Measurements from ENCODE around the gene UNC5C. TPM values are rescaled to one million over a fixed set of nuclear protein-coding genes. Genes with fewer than 3 reads are reported as not detected.

Gene UNC5C
- total and polyA plus RNA-seq, 9 donors: 0.45 to 1.3 (median 0.80) TPM

DNA sequence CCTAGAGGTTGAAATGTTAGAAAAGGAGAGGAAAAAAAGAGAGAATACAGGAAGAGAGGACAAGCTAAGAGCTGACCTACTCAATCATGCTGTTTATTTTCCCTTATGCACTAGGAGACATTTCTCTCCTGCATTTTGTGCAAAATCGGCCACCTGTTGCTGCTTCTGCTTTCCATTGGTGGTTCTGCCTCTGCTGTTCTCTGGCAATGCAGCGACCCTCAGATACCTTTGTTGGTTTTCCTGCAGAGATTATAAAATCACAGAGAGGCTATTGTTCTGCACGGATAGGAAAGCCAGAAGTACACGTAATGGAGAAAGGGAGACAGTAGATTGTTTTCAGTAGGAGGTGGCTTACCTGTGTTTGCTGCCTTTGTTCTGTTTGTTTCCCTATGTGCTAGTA lies 108.9 kb downstream of the UNC5C start:
- DNase-seq: no peak
- no peaks in the 10 kb centered on the region for H3K9me3 ChIP-seq (replicated peaks; ENCODE audit: control insufficient read depth, low read depth, low read length)
- WGBS (ENCODE audit: insufficient coverage): 14% methylated on average over 2 of the region's 4 CpGs
- H3K27me3 ChIP-seq (ENCODE audit: control insufficient read depth, insufficient read depth, low read length): no peaks in the 10 kb centered on the region
- no peak overlapping the region for H3K4me3 ChIP-seq (ENCODE audit: low read length)
- no peak overlapping the region for H3K27ac ChIP-seq (ENCODE audit: low read length)
- no peaks in the 10 kb centered on the region for H3K36me3 ChIP-seq (ENCODE audit: control insufficient read depth, insufficient read depth, low read length)
- no peaks in the 10 kb centered on the region for H3K4me1 ChIP-seq (ENCODE audit: control insufficient read depth, insufficient read depth, low read length)

DNA sequence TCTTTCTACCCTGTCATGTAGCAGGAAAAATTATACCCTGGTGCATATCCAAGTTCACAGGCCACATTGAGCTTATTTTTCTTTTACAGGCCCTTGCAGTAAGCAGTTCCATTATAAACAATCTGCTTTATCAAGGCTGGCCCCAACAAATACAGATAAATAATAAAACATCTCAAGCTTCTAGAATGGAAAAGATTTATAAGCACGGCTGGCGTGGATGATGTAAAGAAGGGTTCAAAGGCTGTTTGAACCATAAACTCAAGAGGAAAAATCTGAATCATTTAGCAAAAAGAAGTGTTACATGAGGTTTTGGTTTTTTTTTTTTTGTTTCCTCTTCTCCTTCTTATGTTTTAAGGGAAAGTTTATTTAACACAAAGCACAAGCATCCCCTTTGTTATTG lies 109.7 kb downstream of the UNC5C start:
- Histone ChIP-seq H3K27me3 (ENCODE audit: control insufficient read depth, insufficient read depth, low read length) (no peaks in the 10 kb centered on the region), H3K4me1 (ENCODE audit: control insufficient read depth, insufficient read depth, low read length) (no peaks in the 10 kb centered on the region), H3K4me3 (ENCODE audit: low read length) (no peak overlapping the region), H3K27ac (ENCODE audit: low read length) (no peak overlapping the region), H3K9me3 (replicated peaks; ENCODE audit: control insufficient read depth, low read depth, low read length) (no peaks in the 10 kb centered on the region), H3K36me3 (ENCODE audit: control insufficient read depth, insufficient read depth, low read length) (no peaks in the 10 kb centered on the region)
- no peak for DNase-seq
- no CpG with 5 or more reads among the region's 2 CpGs for WGBS (ENCODE audit: insufficient coverage)

DNA sequence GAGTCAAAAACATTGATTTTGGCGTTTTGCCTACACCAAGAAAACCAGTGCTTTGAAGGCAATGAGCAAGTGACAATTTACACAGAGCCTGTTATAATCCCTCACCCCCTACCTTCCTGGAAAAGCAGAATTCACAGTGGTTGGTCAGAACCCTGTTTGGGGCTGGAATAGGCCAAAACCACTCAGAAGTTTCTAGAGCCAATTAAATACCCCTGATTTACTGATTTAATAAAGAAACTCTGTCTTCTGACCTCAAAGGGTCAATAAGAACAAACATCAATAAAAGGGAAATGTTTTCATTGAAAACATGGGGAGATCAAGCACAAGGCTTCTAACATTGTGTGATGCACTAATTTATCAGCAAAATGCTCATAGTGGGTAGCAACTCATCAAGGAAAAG lies 116.3 kb downstream of the UNC5C start:
- WGBS (ENCODE audit: insufficient coverage): no CpG with 5 or more reads among the region's 1 CpG
- Histone ChIP-seq H3K4me1 (ENCODE audit: control insufficient read depth, insufficient read depth, low read length) (no peaks in the 10 kb centered on the region), H3K4me3 (ENCODE audit: low read length) (no peak overlapping the region), H3K9me3 (replicated peaks; ENCODE audit: control insufficient read depth, low read depth, low read length) (no peaks in the 10 kb centered on the region), H3K27me3 (ENCODE audit: control insufficient read depth, insufficient read depth, low read length) (no peaks in the 10 kb centered on the region), H3K36me3 (ENCODE audit: control insufficient read depth, insufficient read depth, low read length) (no peaks in the 10 kb centered on the region), H3K27ac (ENCODE audit: low read length) (no peak overlapping the region)
- no peak for DNase-seq

DNA sequence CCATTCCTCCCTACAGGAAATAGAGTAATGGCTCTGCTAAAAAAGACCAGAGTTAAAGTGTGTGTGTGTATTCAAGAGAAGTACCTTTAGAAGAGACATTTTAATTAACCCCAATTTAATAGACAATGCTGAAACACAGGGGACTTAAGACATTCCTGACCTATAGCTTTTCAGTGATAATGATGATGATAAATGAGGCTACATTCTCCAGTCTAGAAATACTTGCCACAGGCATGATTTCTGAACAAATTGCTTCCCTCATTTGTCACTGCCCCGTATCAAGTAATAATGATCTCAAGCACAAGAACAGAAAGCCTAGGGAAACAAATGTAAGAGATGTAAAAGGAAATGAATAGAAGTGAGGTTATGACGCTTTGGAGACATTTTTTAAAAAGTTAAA lies 117.1 kb downstream of the UNC5C start:
- 80% methylated on average over 1 of the region's 2 CpGs for whole genome bisulfite sequencing (ENCODE audit: insufficient coverage)
- Histone ChIP-seq H3K27ac (ENCODE audit: low read length) (no peak overlapping the region), H3K27me3 (ENCODE audit: control insufficient read depth, insufficient read depth, low read length) (no peaks in the 10 kb centered on the region), H3K4me3 (ENCODE audit: low read length) (no peak overlapping the region), H3K4me1 (ENCODE audit: control insufficient read depth, insufficient read depth, low read length) (no peaks in the 10 kb centered on the region), H3K9me3 (replicated peaks; ENCODE audit: control insufficient read depth, low read depth, low read length) (no peaks in the 10 kb centered on the region), H3K36me3 (ENCODE audit: control insufficient read depth, insufficient read depth, low read length) (no peaks in the 10 kb centered on the region)
- DNase-seq: no peak

DNA sequence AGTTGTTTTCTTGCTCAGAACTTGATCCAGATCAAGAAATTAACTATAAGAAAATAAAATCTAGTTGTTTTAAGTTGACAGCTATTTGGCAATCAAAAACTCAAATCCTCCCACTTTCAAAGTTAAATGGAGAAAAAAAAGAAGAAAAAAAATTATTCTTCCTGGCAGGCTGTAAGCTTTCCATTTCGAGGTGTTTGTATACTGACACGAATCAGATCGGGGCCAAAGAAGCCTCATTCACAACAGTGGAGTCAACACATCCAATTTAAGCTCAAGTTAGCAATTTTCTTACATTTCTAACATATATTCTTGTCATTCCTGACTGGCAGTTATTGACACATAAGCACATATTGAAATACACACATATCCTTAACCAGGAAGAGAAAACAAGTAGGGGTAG lies 119.4 kb downstream of the UNC5C start:
- Histone ChIP-seq H3K27me3 (ENCODE audit: control insufficient read depth, insufficient read depth, low read length) (no peaks in the 10 kb centered on the region), H3K27ac (ENCODE audit: low read length) (no peak overlapping the region), H3K4me3 (ENCODE audit: low read length) (no peak overlapping the region), H3K36me3 (ENCODE audit: control insufficient read depth, insufficient read depth, low read length) (no peaks in the 10 kb centered on the region), H3K9me3 (replicated peaks; ENCODE audit: control insufficient read depth, low read depth, low read length) (no peaks in the 10 kb centered on the region), H3K4me1 (ENCODE audit: control insufficient read depth, insufficient read depth, low read length) (no peaks in the 10 kb centered on the region)
- DNase-seq: no peak
- WGBS (ENCODE audit: insufficient coverage): no CpG with 5 or more reads among the region's 3 CpGs

DNA sequence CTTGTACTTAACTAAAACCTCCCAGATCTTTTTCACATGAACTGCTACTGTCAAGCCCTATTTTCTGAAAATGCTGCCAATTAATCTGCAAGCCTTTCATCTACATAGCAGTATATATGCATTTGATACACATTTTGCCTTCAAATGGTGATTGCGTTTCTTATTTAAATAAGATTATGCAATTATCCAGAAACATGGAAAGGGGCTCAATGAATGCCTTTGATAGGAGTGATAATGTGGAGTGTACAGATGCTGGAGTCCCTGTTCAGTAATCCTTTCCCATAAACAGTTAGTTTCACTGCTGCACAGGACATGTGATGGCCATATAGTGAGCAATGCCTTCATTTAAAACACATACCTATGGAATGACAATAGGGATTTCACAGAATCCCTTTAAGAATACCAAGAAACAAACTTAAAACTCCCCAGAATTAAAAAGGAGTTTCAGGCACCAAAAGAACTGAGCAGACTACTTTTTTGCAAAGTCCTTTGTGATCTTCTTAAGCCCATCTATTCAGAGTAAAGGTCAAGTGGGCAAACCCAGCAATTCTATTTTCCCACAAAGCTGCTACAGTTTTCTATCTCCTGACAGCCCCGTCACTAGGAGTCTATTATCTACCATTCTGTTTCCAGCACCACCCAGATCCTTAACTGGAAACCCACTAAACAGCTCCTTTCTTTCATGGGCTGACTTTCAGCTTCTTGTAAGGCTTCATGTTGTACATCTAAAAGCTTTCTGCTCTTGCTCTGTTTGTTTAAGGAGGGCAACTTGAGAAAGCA lies 120.3 kb downstream of the UNC5C start:
- Histone ChIP-seq H3K36me3 (ENCODE audit: control insufficient read depth, insufficient read depth, low read length) (no peaks in the 10 kb centered on the region), H3K27me3 (ENCODE audit: control insufficient read depth, insufficient read depth, low read length) (no peaks in the 10 kb centered on the region), H3K27ac (ENCODE audit: low read length) (no peak overlapping the region), H3K9me3 (replicated peaks; ENCODE audit: control insufficient read depth, low read depth, low read length) (no peaks in the 10 kb centered on the region), H3K4me3 (ENCODE audit: low read length) (no peak overlapping the region), H3K4me1 (ENCODE audit: control insufficient read depth, insufficient read depth, low read length) (no peaks in the 10 kb centered on the region)
- DNase-seq: peak; percentile 14
- WGBS (ENCODE audit: insufficient coverage): 88% methylated on average over 1 of the region's 2 CpGs

DNA sequence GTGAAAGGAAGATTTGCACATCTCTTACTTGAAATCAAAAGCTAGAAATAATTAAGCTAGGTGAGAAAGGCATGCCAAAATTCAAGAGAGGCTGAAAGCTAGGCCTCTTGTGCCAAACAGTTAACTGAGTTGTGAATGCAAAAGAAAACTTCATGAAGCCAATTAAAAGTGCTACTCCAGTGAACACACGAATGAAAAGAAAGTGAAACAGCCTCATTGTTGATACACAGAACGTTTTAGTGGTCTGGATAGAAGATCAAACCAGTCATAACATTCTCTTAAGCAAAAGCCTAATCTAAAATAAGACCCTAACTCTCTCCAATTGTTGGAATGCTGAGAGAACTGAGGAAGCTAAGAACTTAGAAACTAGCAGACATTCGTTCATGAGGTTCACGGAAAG lies 122.3 kb downstream of the UNC5C start:
- no CpG with 5 or more reads among the region's 4 CpGs for WGBS (ENCODE audit: insufficient coverage)
- no peak for DNase-seq
- H3K36me3 ChIP-seq (ENCODE audit: control insufficient read depth, insufficient read depth, low read length): no peaks in the 10 kb centered on the region
- no peak overlapping the region for H3K27ac ChIP-seq (ENCODE audit: low read length)
- no peak overlapping the region for H3K4me3 ChIP-seq (ENCODE audit: low read length)
- no peaks in the 10 kb centered on the region for H3K27me3 ChIP-seq (ENCODE audit: control insufficient read depth, insufficient read depth, low read length)
- H3K4me1 ChIP-seq (ENCODE audit: control insufficient read depth, insufficient read depth, low read length): no peaks in the 10 kb centered on the region
- no peaks in the 10 kb centered on the region for H3K9me3 ChIP-seq (replicated peaks; ENCODE audit: control insufficient read depth, low read depth, low read length)

DNA sequence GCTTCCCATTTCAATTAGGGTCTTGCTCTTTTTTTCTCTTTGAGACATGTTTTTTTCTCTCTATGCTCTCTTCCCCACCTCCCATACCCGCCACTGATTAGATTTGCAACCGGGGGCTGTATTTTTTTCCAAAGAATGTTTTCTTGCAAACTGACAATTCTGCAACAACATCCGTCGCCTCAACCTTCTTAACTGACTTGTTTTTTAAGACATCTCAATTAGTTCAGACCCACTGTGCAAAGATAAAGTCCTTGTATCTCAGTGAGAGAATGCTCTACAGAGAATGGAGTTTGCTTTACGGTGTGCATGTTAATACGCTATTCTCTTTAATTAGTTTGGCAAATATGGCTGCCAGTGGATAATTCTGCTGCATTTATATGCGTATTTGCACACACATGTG lies 126.3 kb downstream of the UNC5C start:
- no peak overlapping the region for H3K27ac ChIP-seq (ENCODE audit: low read length)
- H3K36me3 ChIP-seq (ENCODE audit: control insufficient read depth, insufficient read depth, low read length): no peaks in the 10 kb centered on the region
- DNase-seq: no peak
- no peaks in the 10 kb centered on the region for H3K4me1 ChIP-seq (ENCODE audit: control insufficient read depth, insufficient read depth, low read length)
- H3K27me3 ChIP-seq (ENCODE audit: control insufficient read depth, insufficient read depth, low read length): no peaks in the 10 kb centered on the region
- WGBS (ENCODE audit: insufficient coverage): 84% methylated on average over 2 of the region's 7 CpGs
- H3K4me3 ChIP-seq (ENCODE audit: low read length): no peak overlapping the region
- H3K9me3 ChIP-seq (replicated peaks; ENCODE audit: control insufficient read depth, low read depth, low read length): no peaks in the 10 kb centered on the region

DNA sequence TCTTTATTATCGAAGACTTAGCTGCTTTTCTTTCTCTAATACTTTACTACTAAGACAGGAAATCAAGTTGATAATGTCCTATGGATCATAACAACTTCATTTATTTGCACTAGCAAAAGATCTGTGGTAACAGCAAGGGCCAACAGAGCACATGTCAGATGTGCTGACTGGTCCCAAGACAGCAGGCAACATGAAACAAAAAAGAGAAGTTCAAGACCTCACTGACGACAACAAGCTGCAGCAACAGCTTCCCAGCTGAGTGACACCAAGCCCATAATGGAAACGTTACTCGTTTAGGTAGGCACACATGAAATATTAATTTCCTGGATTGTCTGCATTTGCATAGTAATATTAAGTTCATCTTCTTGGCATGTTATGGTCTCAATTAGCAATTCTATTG lies 126.9 kb downstream of the UNC5C start:
- Histone ChIP-seq H3K27ac (ENCODE audit: low read length) (no peak overlapping the region), H3K9me3 (replicated peaks; ENCODE audit: control insufficient read depth, low read depth, low read length) (no peaks in the 10 kb centered on the region), H3K27me3 (ENCODE audit: control insufficient read depth, insufficient read depth, low read length) (no peaks in the 10 kb centered on the region), H3K4me3 (ENCODE audit: low read length) (no peak overlapping the region), H3K4me1 (ENCODE audit: control insufficient read depth, insufficient read depth, low read length) (no peaks in the 10 kb centered on the region), H3K36me3 (ENCODE audit: control insufficient read depth, insufficient read depth, low read length) (no peaks in the 10 kb centered on the region)
- WGBS (ENCODE audit: insufficient coverage): no CpG with 5 or more reads among the region's 4 CpGs
- peak; percentile 20 for DNase-seq

DNA sequence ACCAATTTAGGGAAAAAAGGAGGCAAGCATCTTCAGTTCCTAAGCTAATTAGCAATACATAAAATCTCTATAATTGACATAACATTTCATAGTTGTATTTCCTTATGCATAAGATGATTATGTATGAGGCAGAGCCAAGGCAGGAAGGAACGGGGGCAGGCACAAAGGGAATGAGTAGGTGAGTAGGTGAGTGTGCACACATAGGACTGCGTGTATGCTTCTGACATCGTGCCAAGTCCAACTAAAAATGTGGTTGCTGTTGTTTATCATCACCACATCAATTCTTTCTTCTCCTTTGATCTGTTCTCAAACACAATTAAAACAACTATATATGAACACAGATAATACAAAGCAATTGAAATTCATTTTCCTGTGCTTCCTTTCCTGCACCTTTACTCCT lies 131.2 kb downstream of the UNC5C start:
- Histone ChIP-seq H3K27ac (ENCODE audit: low read length) (no peak overlapping the region), H3K9me3 (replicated peaks; ENCODE audit: control insufficient read depth, low read depth, low read length) (no peaks in the 10 kb centered on the region), H3K27me3 (ENCODE audit: control insufficient read depth, insufficient read depth, low read length) (no peaks in the 10 kb centered on the region), H3K4me1 (ENCODE audit: control insufficient read depth, insufficient read depth, low read length) (peaks cover 2% of the 10 kb centered on the region), H3K36me3 (ENCODE audit: control insufficient read depth, insufficient read depth, low read length) (no peaks in the 10 kb centered on the region), H3K4me3 (ENCODE audit: low read length) (no peak overlapping the region)
- WGBS (ENCODE audit: insufficient coverage): no CpG with 5 or more reads among the region's 3 CpGs
- no peak for DNase-seq

DNA sequence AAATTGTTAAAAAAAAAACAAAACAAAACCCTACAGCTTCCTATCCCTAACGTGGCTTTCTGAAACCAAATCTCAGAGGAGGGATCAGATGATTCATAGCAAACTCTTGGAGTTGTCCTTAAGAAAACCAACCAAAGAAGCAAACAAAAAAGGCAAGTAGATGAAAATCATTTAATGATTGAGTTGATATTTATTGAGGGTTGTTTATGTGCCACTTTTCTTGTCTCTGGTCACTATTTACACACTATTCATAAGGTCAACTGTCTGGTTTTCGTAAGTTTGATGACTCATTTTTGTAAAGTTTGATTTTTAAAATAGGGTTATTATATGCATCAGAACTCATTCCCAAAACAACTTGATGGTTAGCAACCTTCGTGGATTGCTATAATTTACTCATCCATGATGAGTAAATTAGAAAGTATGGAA lies 133.4 kb downstream of the UNC5C start:
- peak; percentile 27 for DNase-seq
- H3K9me3 ChIP-seq (replicated peaks; ENCODE audit: control insufficient read depth, low read depth, low read length): no peaks in the 10 kb centered on the region
- H3K27me3 ChIP-seq (ENCODE audit: control insufficient read depth, insufficient read depth, low read length): no peaks in the 10 kb centered on the region
- no CpG with 5 or more reads among the region's 3 CpGs for WGBS (ENCODE audit: insufficient coverage)
- no peak overlapping the region for H3K27ac ChIP-seq (ENCODE audit: low read length)
- no peaks in the 10 kb centered on the region for H3K36me3 ChIP-seq (ENCODE audit: control insufficient read depth, insufficient read depth, low read length)
- no peak overlapping the region for H3K4me3 ChIP-seq (ENCODE audit: low read length)
- H3K4me1 ChIP-seq (ENCODE audit: control insufficient read depth, insufficient read depth, low read length): peaks cover 9% of the 10 kb centered on the region

Measured in muscle of leg (tissue), 11 donors.